GM23338 (cell line): ENCODE results near the gene CDH23. TPM values are rescaled to one million over a fixed set of nuclear protein-coding genes. Genes with fewer than 3 reads are reported as not detected.

Experiments
- ATAC-seq: fragments of 200-7000 bp; cut with Tn5 transposase; 3 replicates; pipeline ENCODE4 v1.9.1; 2020
- DNase-seq: peaks from one replicate; pipeline ENCODE4 v3.0.0-alpha.2; 2015; ENCODE audit warnings: low spot score
- H2AFZ ChIP-seq: fragments of 200-600 bp; sonication (generic); 2 replicates; pipeline ENCODE4 v1.8.0; 2016; ENCODE audit warnings: antibody characterized with exemption, mild to moderate bottlenecking, moderate library complexity
- H3F3A ChIP-seq: fragments of 200-600 bp; sonication (generic); replicated peaks from 2 replicates; pipeline ENCODE4 v1.8.0; 2017; ENCODE audit warnings: antibody characterized with exemption, mixed run types, low read depth
- H3K27ac ChIP-seq: fragments of 200-600 bp; sonication (generic); 2 replicates; pipeline ENCODE4 v1.6.1; 2016; ENCODE audit warnings: low read depth
- H3K27me3 ChIP-seq: fragments of 200-600 bp; sonication (generic); 2 replicates; pipeline ENCODE4 v1.8.0; 2016; ENCODE audit warnings: mild to moderate bottlenecking, mixed run types, moderate library complexity; ENCODE audit not compliant: insufficient read depth
- H3K36me3 ChIP-seq: fragments of 200-600 bp; sonication (generic); 2 replicates; pipeline ENCODE4 v1.8.0; 2016; ENCODE audit warnings: mild to moderate bottlenecking; ENCODE audit not compliant: insufficient read depth
- H3K4me1 ChIP-seq: fragments of 200-600 bp; sonication (generic); 2 replicates; pipeline ENCODE4 v1.8.0; 2016; ENCODE audit warnings: mild to moderate bottlenecking, moderate library complexity; ENCODE audit not compliant: insufficient read depth
- H3K4me2 ChIP-seq: fragments of 200-600 bp; sonication (generic); 2 replicates; pipeline ENCODE4 v1.7.1; 2017; ENCODE audit warnings: mixed run types
- H3K4me3 ChIP-seq: fragments of 200-600 bp; sonication (generic); 2 replicates; pipeline ENCODE4 v1.6.1; 2016; ENCODE audit warnings: mixed run types
- H3K79me2 ChIP-seq: fragments of 200-600 bp; sonication (generic); replicated peaks from 2 replicates; pipeline ENCODE4 v1.8.0; 2017; ENCODE audit warnings: mild to moderate bottlenecking; ENCODE audit not compliant: insufficient read depth
- H3K9me2 ChIP-seq: fragments of 200-600 bp; sonication (generic); 2 replicates; pipeline ENCODE4 v1.8.0; 2017; ENCODE audit not compliant: insufficient read depth
- H4K20me1 ChIP-seq: fragments of 200-600 bp; sonication (generic); replicated peaks from 2 replicates; pipeline ENCODE4 v1.8.0; 2017; ENCODE audit warnings: mild to moderate bottlenecking; ENCODE audit not compliant: insufficient read depth
- H3K27ac Mint-ChIP-seq: 2 replicates; pipeline ENCODE4 v1.8.0; 2020; ENCODE audit warnings: inconsistent platforms, mild to moderate bottlenecking, moderate library complexity, mixed read lengths
- H3K27me3 Mint-ChIP-seq: 3 replicates; pipeline ENCODE4 v1.8.0; 2022; ENCODE audit warnings: low read depth, mild to moderate bottlenecking, moderate library complexity, mixed read lengths, inconsistent platforms; ENCODE audit not compliant: insufficient read depth, poor library complexity
- H3K36me3 Mint-ChIP-seq: 3 replicates; pipeline ENCODE4 v1.8.0; 2021; ENCODE audit warnings: low read depth, mild to moderate bottlenecking, inconsistent platforms, moderate library complexity, mixed read lengths
- H3K4me1 Mint-ChIP-seq: 3 replicates; pipeline ENCODE4 v1.8.0; 2020; ENCODE audit warnings: mild to moderate bottlenecking, inconsistent platforms, mixed read lengths
- H3K4me3 Mint-ChIP-seq: 3 replicates; pipeline ENCODE4 v1.8.0; 2021; ENCODE audit warnings: moderate library complexity, mild to moderate bottlenecking, inconsistent platforms, mixed read lengths
- H3K9me3 Mint-ChIP-seq: 3 replicates; pipeline ENCODE4 v1.8.0; 2020; ENCODE audit warnings: moderate library complexity, mild to moderate bottlenecking, inconsistent platforms, mixed read lengths
- CTCF ChIP-seq, 2 experiments: fragments of 200-600 bp in 1 of 2; sonication (generic) in 1 of 2; conservative IDR thresholded peaks; 2 replicates each; pipeline versions ENCODE4 v1.5.1 to v1.6.1; 2016 to 2017; ENCODE audit warnings: antibody characterized with exemption in 2 of 2, low read depth in 2 of 2, mild to moderate bottlenecking in 2 of 2, moderate library complexity in 1 of 2
- EZH2 ChIP-seq: fragments of 200-600 bp; sonication (generic); IDR thresholded peaks from one replicate; pipeline ENCODE4 v1.8.0; 2017; ENCODE audit warnings: antibody characterized with exemption, mild to moderate bottlenecking, low read depth; ENCODE audit not compliant: unreplicated experiment
- JUNB ChIP-seq: IDR thresholded peaks from one replicate; pipeline ENCODE4 v1.6.1; 2016; ENCODE audit warnings: antibody characterized with exemption; ENCODE audit not compliant: unreplicated experiment
- POLR2AphosphoS5 ChIP-seq: IDR thresholded peaks from 2 replicates; pipeline ENCODE4 v1.6.1; 2016; ENCODE audit warnings: antibody characterized with exemption, low read depth
- STAT1 ChIP-seq: IDR thresholded peaks from one replicate; pipeline ENCODE4 v1.6.1; 2016; ENCODE audit warnings: antibody characterized with exemption; ENCODE audit not compliant: unreplicated experiment
- ZNF114 ChIP-seq: fragments of 250-450 bp; sonication (Bioruptor Pico); IDR thresholded peaks from 2 replicates; pipeline ENCODE4 v1.5.0; 2020; ENCODE audit warnings: mild to moderate bottlenecking, moderate library complexity
- ZNF331 ChIP-seq: fragments of 250-450 bp; sonication (Bioruptor Pico); IDR thresholded peaks from 2 replicates; pipeline ENCODE4 v1.5.0; 2020; ENCODE audit warnings: low read depth, mild to moderate bottlenecking, moderate library complexity
- polyA plus RNA-seq: library from polyadenylated mRNA; unstranded; fragments of >200 nt; fragmentation: Nextera tagmentation; extraction: Ambion mirVana; gene quantifications from 2 replicates; pipeline ENCODE4 v1.2.1, GENCODE V29; 2016
- total RNA-seq: library from RNA; depleted of rRNA; stranded (reverse); fragments of >200 nt; shearing (Covaris generic); gene quantifications from 2 replicates; pipeline ENCODE4 v1.2.3, GENCODE V29; 2014
- TF ChIP-seq, protein P1 (sequence below): IDR thresholded peaks from one replicate; pipeline ENCODE4 v1.6.1; 2018; ENCODE audit warnings: antibody characterized with exemption; ENCODE audit not compliant: unreplicated experiment
- TF ChIP-seq, protein P2 (sequence below): fragments of 250-450 bp; sonication (Bioruptor Pico); IDR thresholded peaks from 2 replicates; pipeline ENCODE4 v1.5.0; 2020; ENCODE audit warnings: mild to moderate bottlenecking, moderate library complexity

Gene CDH23
- total and polyA plus RNA-seq, 2 experiments from 2014 or later = 0.95 to 4.3 TPM

- TF ChIP-seq CTCF (conservative IDR thresholded peaks at IDR 0.05; ENCODE audit: low read depth in 2 of 2) (no peak), POLR2AphosphoS5 (no peak), JUNB (no peak), EZH2 (no peak)
- TF ChIP-seq, protein P1, sequence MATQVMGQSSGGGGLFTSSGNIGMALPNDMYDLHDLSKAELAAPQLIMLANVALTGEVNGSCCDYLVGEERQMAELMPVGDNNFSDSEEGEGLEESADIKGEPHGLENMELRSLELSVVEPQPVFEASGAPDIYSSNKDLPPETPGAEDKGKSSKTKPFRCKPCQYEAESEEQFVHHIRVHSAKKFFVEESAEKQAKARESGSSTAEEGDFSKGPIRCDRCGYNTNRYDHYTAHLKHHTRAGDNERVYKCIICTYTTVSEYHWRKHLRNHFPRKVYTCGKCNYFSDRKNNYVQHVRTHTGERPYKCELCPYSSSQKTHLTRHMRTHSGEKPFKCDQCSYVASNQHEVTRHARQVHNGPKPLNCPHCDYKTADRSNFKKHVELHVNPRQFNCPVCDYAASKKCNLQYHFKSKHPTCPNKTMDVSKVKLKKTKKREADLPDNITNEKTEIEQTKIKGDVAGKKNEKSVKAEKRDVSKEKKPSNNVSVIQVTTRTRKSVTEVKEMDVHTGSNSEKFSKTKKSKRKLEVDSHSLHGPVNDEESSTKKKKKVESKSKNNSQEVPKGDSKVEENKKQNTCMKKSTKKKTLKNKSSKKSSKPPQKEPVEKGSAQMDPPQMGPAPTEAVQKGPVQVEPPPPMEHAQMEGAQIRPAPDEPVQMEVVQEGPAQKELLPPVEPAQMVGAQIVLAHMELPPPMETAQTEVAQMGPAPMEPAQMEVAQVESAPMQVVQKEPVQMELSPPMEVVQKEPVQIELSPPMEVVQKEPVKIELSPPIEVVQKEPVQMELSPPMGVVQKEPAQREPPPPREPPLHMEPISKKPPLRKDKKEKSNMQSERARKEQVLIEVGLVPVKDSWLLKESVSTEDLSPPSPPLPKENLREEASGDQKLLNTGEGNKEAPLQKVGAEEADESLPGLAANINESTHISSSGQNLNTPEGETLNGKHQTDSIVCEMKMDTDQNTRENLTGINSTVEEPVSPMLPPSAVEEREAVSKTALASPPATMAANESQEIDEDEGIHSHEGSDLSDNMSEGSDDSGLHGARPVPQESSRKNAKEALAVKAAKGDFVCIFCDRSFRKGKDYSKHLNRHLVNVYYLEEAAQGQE = no peak
These were observed 309.7 kb downstream of the CDH23 start (continued) for GRCh38 chr10:71706216-71707121.

DNA sequence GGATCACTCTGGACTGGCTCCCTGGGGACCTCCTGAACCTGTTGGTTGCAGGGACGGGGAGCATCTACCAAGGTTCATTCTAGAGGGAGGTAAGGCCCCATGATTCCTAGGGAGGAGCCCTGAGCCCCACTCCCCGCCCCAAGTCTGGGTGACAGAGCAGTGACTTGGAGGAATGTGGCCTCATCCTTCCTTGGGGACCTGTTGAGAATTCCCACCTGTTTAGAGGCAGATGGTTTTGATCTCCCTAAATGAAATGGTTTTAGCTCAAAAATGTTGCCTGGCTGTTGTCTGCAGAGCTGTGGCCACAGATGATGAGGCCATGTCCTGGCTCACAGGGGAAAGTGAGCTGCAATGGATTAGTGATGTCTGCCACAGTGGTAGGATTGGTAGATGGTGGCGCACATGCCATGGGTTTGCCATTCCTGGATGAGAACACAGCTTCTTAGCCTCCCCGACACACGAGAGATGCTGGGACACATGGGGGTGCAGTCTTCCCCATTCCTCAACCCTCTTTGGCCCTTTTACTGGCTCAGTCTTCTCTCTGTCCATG, 310.6 kb downstream of the CDH23 start:
- Mint-ChIP-seq H3K36me3 (no peaks in the 10 kb centered on the region), H3K4me3 (no peak overlapping the region), H3K27me3 (peaks cover 8% of the 10 kb centered on the region), H3K27ac (no peak overlapping the region), H3K4me1 (no peaks in the 10 kb centered on the region; the same call in 1 of the 3 replicates), H3K9me3 (no peaks in the 10 kb centered on the region)
- H3K9me2 ChIP-seq = no peaks in the 10 kb centered on the region
- no peaks in the 10 kb centered on the region for H3K27me3 ChIP-seq
- H3K79me2 ChIP-seq = no peaks in the 10 kb centered on the region
- no peak overlapping the region for H2AFZ ChIP-seq
- no peak for DNase-seq
- TF ChIP-seq, protein P2, sequence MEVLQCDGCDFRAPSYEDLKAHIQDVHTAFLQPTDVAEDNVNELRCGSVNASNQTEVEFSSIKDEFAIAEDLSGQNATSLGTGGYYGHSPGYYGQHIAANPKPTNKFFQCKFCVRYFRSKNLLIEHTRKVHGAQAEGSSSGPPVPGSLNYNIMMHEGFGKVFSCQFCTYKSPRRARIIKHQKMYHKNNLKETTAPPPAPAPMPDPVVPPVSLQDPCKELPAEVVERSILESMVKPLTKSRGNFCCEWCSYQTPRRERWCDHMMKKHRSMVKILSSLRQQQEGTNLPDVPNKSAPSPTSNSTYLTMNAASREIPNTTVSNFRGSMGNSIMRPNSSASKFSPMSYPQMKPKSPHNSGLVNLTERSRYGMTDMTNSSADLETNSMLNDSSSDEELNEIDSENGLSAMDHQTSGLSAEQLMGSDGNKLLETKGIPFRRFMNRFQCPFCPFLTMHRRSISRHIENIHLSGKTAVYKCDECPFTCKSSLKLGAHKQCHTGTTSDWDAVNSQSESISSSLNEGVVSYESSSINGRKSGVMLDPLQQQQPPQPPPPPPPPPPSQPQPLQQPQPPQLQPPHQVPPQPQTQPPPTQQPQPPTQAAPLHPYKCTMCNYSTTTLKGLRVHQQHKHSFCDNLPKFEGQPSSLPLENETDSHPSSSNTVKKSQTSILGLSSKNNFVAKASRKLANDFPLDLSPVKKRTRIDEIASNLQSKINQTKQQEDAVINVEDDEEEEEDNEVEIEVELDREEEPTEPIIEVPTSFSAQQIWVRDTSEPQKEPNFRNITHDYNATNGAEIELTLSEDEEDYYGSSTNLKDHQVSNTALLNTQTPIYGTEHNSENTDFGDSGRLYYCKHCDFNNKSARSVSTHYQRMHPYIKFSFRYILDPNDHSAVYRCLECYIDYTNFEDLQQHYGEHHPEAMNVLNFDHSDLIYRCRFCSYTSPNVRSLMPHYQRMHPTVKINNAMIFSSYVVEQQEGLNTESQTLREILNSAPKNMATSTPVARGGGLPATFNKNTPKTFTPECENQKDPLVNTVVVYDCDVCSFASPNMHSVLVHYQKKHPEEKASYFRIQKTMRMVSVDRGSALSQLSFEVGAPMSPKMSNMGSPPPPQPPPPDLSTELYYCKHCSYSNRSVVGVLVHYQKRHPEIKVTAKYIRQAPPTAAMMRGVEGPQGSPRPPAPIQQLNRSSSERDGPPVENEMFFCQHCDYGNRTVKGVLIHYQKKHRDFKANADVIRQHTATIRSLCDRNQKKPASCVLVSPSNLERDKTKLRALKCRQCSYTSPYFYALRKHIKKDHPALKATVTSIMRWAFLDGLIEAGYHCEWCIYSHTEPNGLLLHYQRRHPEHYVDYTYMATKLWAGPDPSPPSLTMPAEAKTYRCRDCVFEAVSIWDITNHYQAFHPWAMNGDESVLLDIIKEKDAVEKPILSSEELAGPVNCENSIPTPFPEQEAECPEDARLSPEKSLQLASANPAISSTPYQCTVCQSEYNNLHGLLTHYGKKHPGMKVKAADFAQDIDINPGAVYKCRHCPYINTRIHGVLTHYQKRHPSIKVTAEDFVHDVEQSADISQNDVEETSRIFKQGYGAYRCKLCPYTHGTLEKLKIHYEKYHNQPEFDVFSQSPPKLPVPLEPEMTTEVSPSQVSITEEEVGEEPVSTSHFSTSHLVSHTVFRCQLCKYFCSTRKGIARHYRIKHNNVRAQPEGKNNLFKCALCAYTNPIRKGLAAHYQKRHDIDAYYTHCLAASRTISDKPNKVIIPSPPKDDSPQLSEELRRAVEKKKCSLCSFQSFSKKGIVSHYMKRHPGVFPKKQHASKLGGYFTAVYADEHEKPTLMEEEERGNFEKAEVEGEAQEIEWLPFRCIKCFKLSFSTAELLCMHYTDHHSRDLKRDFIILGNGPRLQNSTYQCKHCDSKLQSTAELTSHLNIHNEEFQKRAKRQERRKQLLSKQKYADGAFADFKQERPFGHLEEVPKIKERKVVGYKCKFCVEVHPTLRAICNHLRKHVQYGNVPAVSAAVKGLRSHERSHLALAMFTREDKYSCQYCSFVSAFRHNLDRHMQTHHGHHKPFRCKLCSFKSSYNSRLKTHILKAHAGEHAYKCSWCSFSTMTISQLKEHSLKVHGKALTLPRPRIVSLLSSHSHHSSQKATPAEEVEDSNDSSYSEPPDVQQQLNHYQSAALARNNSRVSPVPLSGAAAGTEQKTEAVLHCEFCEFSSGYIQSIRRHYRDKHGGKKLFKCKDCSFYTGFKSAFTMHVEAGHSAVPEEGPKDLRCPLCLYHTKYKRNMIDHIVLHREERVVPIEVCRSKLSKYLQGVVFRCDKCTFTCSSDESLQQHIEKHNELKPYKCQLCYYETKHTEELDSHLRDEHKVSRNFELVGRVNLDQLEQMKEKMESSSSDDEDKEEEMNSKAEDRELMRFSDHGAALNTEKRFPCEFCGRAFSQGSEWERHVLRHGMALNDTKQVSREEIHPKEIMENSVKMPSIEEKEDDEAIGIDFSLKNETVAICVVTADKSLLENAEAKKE (CRISPR knock-in tag) = no peak
- TF ChIP-seq STAT1 (no peak), JUNB (no peak), ZNF114 (CRISPR knock-in tag) (no peak), ZNF331 (CRISPR knock-in tag) (no peak)
- H3K36me3 ChIP-seq = no peaks in the 10 kb centered on the region
- no peaks in the 10 kb centered on the region for H4K20me1 ChIP-seq
- no peaks in the 10 kb centered on the region for H3F3A ChIP-seq
- ATAC-seq = no peak
- no peak overlapping the region for H3K4me3 ChIP-seq
- no peak overlapping the region for H3K4me2 ChIP-seq
- no peaks in the 10 kb centered on the region for H3K4me1 ChIP-seq
- no peak overlapping the region for H3K27ac ChIP-seq
